Right lobe of liver (tissue), 6 donors: ENCODE results near the gene PDE9A. TPM values are rescaled to one million over a fixed set of nuclear protein-coding genes. Genes with fewer than 3 reads are reported as not detected.

Experiments used
- ATAC-seq, 4 donors: fragments of 200-7000 bp; cut with Tn5 transposase; one replicate each; pipeline ENCODE4 v1.9.1; 2020; ENCODE audit warnings: mild to moderate bottlenecking in 4 of 4, moderate library complexity in 4 of 4
- DNase-seq, 3 donors: peaks; one replicate each; pipeline ENCODE4 v3.0.0-alpha.2; 2020
- H3K27ac ChIP-seq, 3 donors: fragments of 200-600 bp; one replicate each; pipeline ENCODE4 v1.8.0; 2022
- H3K27me3 ChIP-seq, 2 donors: fragments of 200-600 bp; one replicate each; pipeline ENCODE4 v1.8.0; 2022
- H3K36me3 ChIP-seq, 4 donors: fragments of 200-600 bp; sonication (generic) in 1 of 4; one replicate each; pipeline versions ENCODE4 v1.5.1 to v1.8.0; 2017 to 2022; ENCODE audit warnings: control low read depth in 1 of 4
- H3K4me1 ChIP-seq, 4 donors: fragments of 200-600 bp; sonication (generic) in 1 of 4; one replicate each; pipeline versions ENCODE4 v1.5.1 to v1.8.0; 2017 to 2022; ENCODE audit warnings: control low read depth in 1 of 4
- H3K4me3 ChIP-seq, 3 donors: fragments of 200-600 bp; one replicate each; pipeline ENCODE4 v1.8.0; 2022
- H3K9me3 ChIP-seq, 4 donors: fragments of 200-600 bp; sonication (generic) in 1 of 4; one replicate each; pipeline versions ENCODE4 v1.5.1 to v1.8.0; 2017 to 2022; ENCODE audit warnings: control low read depth in 1 of 4
- CTCF ChIP-seq, 4 donors: fragments of 200-600 bp in 3 of 4; fragments of 450-650 bp in 1 of 4; IDR thresholded peaks; one replicate each; pipeline versions ENCODE4 v1.5.1 to v1.8.0; 2016 to 2022; ENCODE audit warnings: antibody characterized with exemption in 4 of 4, mild to moderate bottlenecking in 2 of 4
- POLR2A ChIP-seq: fragments of 450-650 bp; IDR thresholded peaks from one replicate; pipeline ENCODE4 v1.6.1; 2017; ENCODE audit warnings: antibody characterized with exemption, mild to moderate bottlenecking
- WGBS: methylation state at CpG from one replicate; pipeline ENCODE4 v1.1.6; 2018; ENCODE audit warnings: low coverage, low lambda C conversion rate; ENCODE audit not compliant: insufficient coverage; ENCODE audit errors: missing lambda C conversion rate; 5-methylcytosine and 5-hydroxymethylcytosine counted together
- intact Hi-C, 2 donors: fragments of 100-400 bp; cut with DNase I; formaldehyde crosslinking; loops; one replicate each; pipeline versions ENCODE4 v1.11.2 to v1.14.1; 2022
- total RNA-seq, 6 experiments: library from RNA; depleted of rRNA in 2 of 6; stranded (reverse); fragments of >200 nt in 2 of 6; fragmentation: NEBNext Ultra II Directional in 3 of 6; extraction: Animal tissue kit (Norgen Biotek cat#: 25700) in 3 of 6; gene quantifications; one replicate each; pipeline versions ENCODE4 v1.1.0 to v1.2.4, GENCODE V29; 2016 to 2023
- donor health status: DM: no; HTN: yes; CAD: no.
- donor health status: DM: no; HTN: no; CAD: no.
- donor health status: DM: no; HTN: no; CAD: no.
- donor health status: DM: no; HTN: yes; CAD: no.
- donor health status: DM: no; HTN: yes; CAD: no.

Gene PDE9A
- total RNA-seq, 6 experiments from 2014 or later = 1.1 to 5.9 (median 3.3) TPM

GRCh38 chr21:42744520-42745445, 91.4 kb downstream of the PDE9A start:
- Histone ChIP-seq H3K9me3 (no peaks in the 10 kb centered on the region), H3K27me3 (no peaks in the 10 kb centered on the region), H3K4me3 (no peak overlapping the region), H3K27ac (no peak overlapping the region), H3K36me3 (no peaks in the 10 kb centered on the region), H3K4me1 (peaks cover 0 to 3% (median 0%) of the 10 kb centered on the region in 4 donors)
- intact Hi-C loops = no loop called here
- 65% methylated on average over 2 of the region's 30 CpGs for WGBS
- DNase-seq = peak in 1 of 3 donors; percentile 39
- ATAC-seq = no peak
- TF ChIP-seq CTCF (IDR thresholded peaks at IDR 0.05) (no peak), POLR2A (no peak)

- Histone ChIP-seq H3K9me3 (no peaks in the 10 kb centered on the region), H3K36me3 (no peaks in the 10 kb centered on the region), H3K4me1 (no peaks in the 10 kb centered on the region), H3K4me3 (no peak overlapping the region), H3K27me3 (no peaks in the 10 kb centered on the region), H3K27ac (no peak overlapping the region)
- ATAC-seq (no peak), DNase-seq (peak in 1 of 3 donors; percentile 50)
- WGBS = 74% methylated on average over 10 of the region's 22 CpGs
- no peak for TF ChIP-seq POLR2A
- intact Hi-C loops = no loop called here
Observed at GRCh38 chr21:42745511-42746239, 92.3 kb downstream of the PDE9A start.

- intact Hi-C loops = no loop called here
- H3K27me3 ChIP-seq = no peaks in the 10 kb centered on the region
- no peaks in the 10 kb centered on the region for H3K36me3 ChIP-seq
Observed at GRCh38 chr21:42746240-42746592, 92.8 kb downstream of the PDE9A start.

GRCh38 chr21:42746593-42747275, 93.3 kb downstream of the PDE9A start:
- ATAC-seq (peak; percentile 36 to 75 (median 61)), DNase-seq (peak in 2 of 3 donors; percentile 54 to 68)
- no peaks in the 10 kb centered on the region for H3K27me3 ChIP-seq
- no peak overlapping the region for H3K4me3 ChIP-seq
- no peaks in the 10 kb centered on the region for H3K9me3 ChIP-seq
- H3K4me1 ChIP-seq = no peaks in the 10 kb centered on the region
- no peaks in the 10 kb centered on the region for H3K36me3 ChIP-seq
- H3K27ac ChIP-seq = peak overlapping the region in 2 of 3 donors; percentile 12 to 43
- intact Hi-C loops = no loop called here
- 68% methylated on average over 15 of the region's 21 CpGs for WGBS
- TF ChIP-seq POLR2A (no peak), CTCF (IDR thresholded peaks at IDR 0.05) (no peak)

More at GRCh38 chr21:42746240-42746592, 92.8 kb downstream of the PDE9A start:
- peak in 1 of 3 donors; percentile 29 for DNase-seq
- no peaks in the 10 kb centered on the region for H3K9me3 ChIP-seq
- H3K4me1 ChIP-seq = no peaks in the 10 kb centered on the region
- no peak overlapping the region for H3K27ac ChIP-seq
- TF ChIP-seq POLR2A = no peak
- TF ChIP-seq CTCF (IDR thresholded peaks at IDR 0.05) = no peak
- WGBS = 74% methylated on average over 3 of the region's 7 CpGs
- H3K4me3 ChIP-seq = no peak overlapping the region
- ATAC-seq = no peak
